ENCODE data around the gene SLCO3A1.

SLCO3A1 gene

DNA sequence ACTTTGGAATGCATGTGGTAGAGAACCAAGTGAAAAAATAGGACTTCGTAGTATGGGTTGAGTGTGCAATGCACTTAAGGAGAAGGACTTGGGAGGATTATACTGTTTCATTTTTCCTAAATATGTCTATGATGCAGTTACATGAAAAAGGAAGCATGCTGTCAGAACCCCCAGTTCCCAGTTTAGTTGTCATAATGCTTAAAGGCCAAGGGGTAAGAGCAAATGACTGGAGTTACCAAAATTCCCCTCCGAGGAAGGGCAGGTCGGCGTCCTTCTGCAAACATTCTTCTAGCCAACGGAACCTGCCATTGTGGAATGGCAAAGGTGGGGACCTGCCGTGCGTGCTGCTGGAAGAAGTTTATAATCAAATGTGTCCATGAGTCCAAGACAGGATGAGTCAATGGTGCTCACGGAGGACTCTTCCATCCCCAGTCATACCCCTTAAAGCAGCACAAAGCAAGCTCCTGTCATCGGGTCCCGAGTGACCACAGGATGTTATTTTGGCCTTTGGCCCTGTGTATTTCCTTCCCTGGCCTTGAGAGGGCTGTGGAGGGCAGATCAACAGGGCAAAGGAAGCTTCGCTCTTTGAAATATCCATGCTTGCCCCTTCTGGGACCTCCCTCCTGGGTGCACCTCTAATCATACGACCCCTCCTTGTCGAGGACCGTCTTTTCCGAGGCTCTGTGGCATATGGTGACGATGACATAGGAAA, 93.2 kb downstream of the SLCO3A1 start:
- TF ChIP-seq, protein P1, sequence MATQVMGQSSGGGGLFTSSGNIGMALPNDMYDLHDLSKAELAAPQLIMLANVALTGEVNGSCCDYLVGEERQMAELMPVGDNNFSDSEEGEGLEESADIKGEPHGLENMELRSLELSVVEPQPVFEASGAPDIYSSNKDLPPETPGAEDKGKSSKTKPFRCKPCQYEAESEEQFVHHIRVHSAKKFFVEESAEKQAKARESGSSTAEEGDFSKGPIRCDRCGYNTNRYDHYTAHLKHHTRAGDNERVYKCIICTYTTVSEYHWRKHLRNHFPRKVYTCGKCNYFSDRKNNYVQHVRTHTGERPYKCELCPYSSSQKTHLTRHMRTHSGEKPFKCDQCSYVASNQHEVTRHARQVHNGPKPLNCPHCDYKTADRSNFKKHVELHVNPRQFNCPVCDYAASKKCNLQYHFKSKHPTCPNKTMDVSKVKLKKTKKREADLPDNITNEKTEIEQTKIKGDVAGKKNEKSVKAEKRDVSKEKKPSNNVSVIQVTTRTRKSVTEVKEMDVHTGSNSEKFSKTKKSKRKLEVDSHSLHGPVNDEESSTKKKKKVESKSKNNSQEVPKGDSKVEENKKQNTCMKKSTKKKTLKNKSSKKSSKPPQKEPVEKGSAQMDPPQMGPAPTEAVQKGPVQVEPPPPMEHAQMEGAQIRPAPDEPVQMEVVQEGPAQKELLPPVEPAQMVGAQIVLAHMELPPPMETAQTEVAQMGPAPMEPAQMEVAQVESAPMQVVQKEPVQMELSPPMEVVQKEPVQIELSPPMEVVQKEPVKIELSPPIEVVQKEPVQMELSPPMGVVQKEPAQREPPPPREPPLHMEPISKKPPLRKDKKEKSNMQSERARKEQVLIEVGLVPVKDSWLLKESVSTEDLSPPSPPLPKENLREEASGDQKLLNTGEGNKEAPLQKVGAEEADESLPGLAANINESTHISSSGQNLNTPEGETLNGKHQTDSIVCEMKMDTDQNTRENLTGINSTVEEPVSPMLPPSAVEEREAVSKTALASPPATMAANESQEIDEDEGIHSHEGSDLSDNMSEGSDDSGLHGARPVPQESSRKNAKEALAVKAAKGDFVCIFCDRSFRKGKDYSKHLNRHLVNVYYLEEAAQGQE (IDR thresholded peaks at IDR 0.05; ENCODE audit: insufficient replicate concordance, low read depth), result no peak
- no peak for TF ChIP-seq CTCF (IDR thresholded peaks at IDR 0.05; ENCODE audit: insufficient read depth, low read length)
- no peak for TF ChIP-seq POLR2AphosphoS5 (IDR thresholded peaks at IDR 0.05; ENCODE audit: low read depth)
- TF ChIP-seq SPI1 (IDR thresholded peaks at IDR 0.05; ENCODE audit: borderline replicate concordance, low read depth), result no peak
- no peak for TF ChIP-seq GABPA (IDR thresholded peaks at IDR 0.05; ENCODE audit: low read depth)
- DNase-seq (ENCODE audit: low read depth in 1 of 2, low spot score in 1 of 2), result no peak
- Histone ChIP-seq H3K27ac (replicated peaks) (no peak overlapping the region), H3K4me3 (replicated peaks; ENCODE audit: insufficient read depth, low read length) (no peak overlapping the region), H3K27me3 (ENCODE audit: insufficient read depth, poor library complexity, severe bottlenecking) (no peaks in the 10 kb centered on the region)

DNA sequence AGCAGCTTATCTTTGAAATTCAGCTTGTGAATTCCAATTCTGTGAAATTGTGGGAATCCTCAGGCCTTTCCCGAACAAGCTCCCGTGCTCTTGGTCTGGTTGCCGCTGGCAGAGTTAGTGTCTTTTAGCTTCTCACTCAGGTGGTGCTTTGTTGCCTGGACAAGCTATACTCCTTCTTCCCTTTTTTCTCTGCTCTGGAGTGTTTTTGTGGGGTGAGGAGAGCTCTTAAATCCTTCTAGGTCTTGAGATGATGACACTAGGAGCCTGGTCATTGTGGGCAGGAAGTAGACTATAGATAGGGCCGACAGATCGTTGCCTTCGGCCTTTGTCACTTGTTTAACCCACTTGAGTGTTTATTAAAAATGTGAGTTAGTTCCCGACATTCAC, 93.8 kb downstream of the SLCO3A1 start:
- peak in 1 of 2 experiments; percentile 73 for DNase-seq (ENCODE audit: low read depth in 1 of 2, low spot score in 1 of 2)
- H3K27me3 ChIP-seq (ENCODE audit: insufficient read depth, poor library complexity, severe bottlenecking), result no peaks in the 10 kb centered on the region
- peak overlapping the region; percentile 57 for H3K27ac ChIP-seq (replicated peaks)
- no peak overlapping the region for H3K4me3 ChIP-seq (replicated peaks; ENCODE audit: insufficient read depth, low read length)
- TF ChIP-seq CTCF (IDR thresholded peaks at IDR 0.05; ENCODE audit: insufficient read depth, low read length) (no peak), POLR2AphosphoS5 (IDR thresholded peaks at IDR 0.05; ENCODE audit: low read depth) (no peak), SPI1 (IDR thresholded peaks at IDR 0.05; ENCODE audit: borderline replicate concordance, low read depth) (peak; percentile 12; the same call in 1 of the 2 replicates)
- TF ChIP-seq, protein P1 (IDR thresholded peaks at IDR 0.05; ENCODE audit: insufficient replicate concordance, low read depth), result no peak

DNA sequence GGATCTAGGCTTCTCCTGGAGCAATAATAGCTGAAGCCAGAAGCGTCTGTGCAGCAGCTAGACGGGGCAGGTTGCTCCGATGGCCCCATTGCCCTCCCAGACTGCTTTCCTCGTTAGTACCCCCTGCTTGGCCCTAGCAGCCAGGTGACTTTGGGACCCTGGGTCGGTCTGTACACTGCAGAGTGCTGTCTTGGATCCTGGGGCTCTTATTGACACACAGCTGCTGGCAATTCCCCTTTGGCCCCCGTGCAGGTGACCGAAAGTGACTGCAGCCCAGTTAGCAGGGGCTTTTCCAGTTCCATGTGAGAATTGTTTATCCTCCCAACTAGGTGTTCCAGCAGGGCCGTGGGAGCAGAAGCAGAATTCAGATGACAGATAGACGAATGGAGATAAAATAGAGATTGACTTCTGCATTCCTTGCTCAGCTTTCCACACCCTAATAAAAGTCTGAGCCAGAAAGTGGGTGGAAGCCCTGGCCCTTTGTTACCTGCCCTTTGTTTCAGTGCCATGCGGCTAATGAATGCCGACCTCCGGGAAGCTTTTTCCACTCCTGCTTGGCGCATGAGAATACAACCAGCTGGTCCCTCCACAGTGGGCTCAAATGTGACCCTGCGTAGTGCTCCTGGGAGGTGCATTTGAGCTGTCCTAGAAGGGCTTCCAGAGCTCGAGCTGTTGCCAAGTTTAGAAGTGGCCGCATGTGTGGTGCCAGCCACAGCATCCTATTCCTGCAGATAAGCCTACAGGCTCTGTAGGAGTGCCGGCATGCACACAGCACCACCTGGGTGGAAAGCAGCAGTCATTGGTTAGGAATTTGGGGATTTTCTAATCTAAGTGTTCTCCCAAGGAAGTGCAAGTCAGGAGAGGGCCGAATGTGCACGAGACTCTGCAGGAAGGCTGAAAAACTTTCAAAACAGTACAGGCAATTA, 94.4 kb downstream of the SLCO3A1 start:
- Histone ChIP-seq H3K27me3 (ENCODE audit: insufficient read depth, poor library complexity, severe bottlenecking) (no peaks in the 10 kb centered on the region), H3K4me3 (replicated peaks; ENCODE audit: insufficient read depth, low read length) (no peak overlapping the region), H3K27ac (replicated peaks) (peak overlapping the region; percentile 57)
- no peak for DNase-seq (ENCODE audit: low read depth in 1 of 2, low spot score in 1 of 2)
- TF ChIP-seq CTCF (IDR thresholded peaks at IDR 0.05; ENCODE audit: insufficient read depth, low read length) (no peak), GABPA (IDR thresholded peaks at IDR 0.05; ENCODE audit: low read depth) (no peak)

All from HL-60 (cell line).